ENCODE measurements around the gene LMF1. TPM values are rescaled to one million over a fixed set of nuclear protein-coding genes. Genes with fewer than 3 reads are reported as not detected.

Gene LMF1
- total RNA-seq, 2 donors from 2014 or later: 47.1 to 49.3 TPM

- peaks cover 15% of the 10 kb centered on the region for H3K36me3 ChIP-seq
Observed at GRCh38 chr16:887846-888245, 82.9 kb downstream of the LMF1 start.

GRCh38 chr16:886802-887731 is 83.7 kb downstream of the LMF1 start:
- ATAC-seq (ENCODE audit: insufficient number of reproducible peaks, low FRiP score, low read depth) (no peak), DNase-seq (ENCODE audit: low spot score) (no peak)
- no peak overlapping the region for H3K4me3 ChIP-seq
- H3K9me3 ChIP-seq: peaks cover 6% of the 10 kb centered on the region
- H3K27ac ChIP-seq: no peak overlapping the region
- H3K27me3 ChIP-seq (replicated peaks; ENCODE audit: insufficient read depth): no peaks in the 10 kb centered on the region
- no peak for TF ChIP-seq CTCF (IDR thresholded peaks at IDR 0.05)
- H3K4me1 ChIP-seq (ENCODE audit: control insufficient read depth in 1 of 2, low read depth in 2 of 2): no peaks in the 10 kb centered on the region
- H3K36me3 ChIP-seq: peaks cover 15% of the 10 kb centered on the region

More at GRCh38 chr16:887846-888245, 82.9 kb downstream of the LMF1 start:
- Histone ChIP-seq H3K27me3 (replicated peaks; ENCODE audit: insufficient read depth) (no peaks in the 10 kb centered on the region), H3K4me1 (ENCODE audit: control insufficient read depth in 1 of 2, low read depth in 2 of 2) (no peaks in the 10 kb centered on the region), H3K4me3 (no peak overlapping the region), H3K27ac (no peak overlapping the region), H3K9me3 (peaks cover 6% of the 10 kb centered on the region)
- ATAC-seq (ENCODE audit: insufficient number of reproducible peaks, low FRiP score, low read depth) (no peak), DNase-seq (ENCODE audit: low spot score) (no peak)
- TF ChIP-seq CTCF (IDR thresholded peaks at IDR 0.05): no peak

- Histone ChIP-seq H3K36me3 (peaks cover 7% of the 10 kb centered on the region), H3K27me3 (replicated peaks; ENCODE audit: insufficient read depth) (no peaks in the 10 kb centered on the region), H3K4me1 (ENCODE audit: control insufficient read depth in 1 of 2, low read depth in 2 of 2) (no peaks in the 10 kb centered on the region), H3K4me3 (no peak overlapping the region), H3K27ac (no peak overlapping the region), H3K9me3 (peaks cover 6% of the 10 kb centered on the region)
- ATAC-seq (ENCODE audit: insufficient number of reproducible peaks, low FRiP score, low read depth): no peak
- no peak for TF ChIP-seq CTCF (IDR thresholded peaks at IDR 0.05)
- no peak for DNase-seq (ENCODE audit: low spot score)
Observed at GRCh38 chr16:886084-886543, 84.7 kb downstream of the LMF1 start.

GRCh38 chr16:885391-885790 is 85.4 kb downstream of the LMF1 start:
- TF ChIP-seq CTCF (IDR thresholded peaks at IDR 0.05): no peak
- peaks cover 2% of the 10 kb centered on the region for H3K36me3 ChIP-seq
- H3K27ac ChIP-seq: no peak overlapping the region
- no peaks in the 10 kb centered on the region for H3K27me3 ChIP-seq (replicated peaks; ENCODE audit: insufficient read depth)
- ATAC-seq (ENCODE audit: insufficient number of reproducible peaks, low FRiP score, low read depth) (no peak), DNase-seq (ENCODE audit: low spot score) (no peak)
- H3K4me1 ChIP-seq (ENCODE audit: control insufficient read depth in 1 of 2, low read depth in 2 of 2): no peaks in the 10 kb centered on the region
- no peak overlapping the region for H3K4me3 ChIP-seq
- peaks cover 6% of the 10 kb centered on the region for H3K9me3 ChIP-seq

- no peaks in the 10 kb centered on the region for H3K27me3 ChIP-seq (replicated peaks; ENCODE audit: insufficient read depth)
- no peak for TF ChIP-seq CTCF (IDR thresholded peaks at IDR 0.05)
- DNase-seq (ENCODE audit: low spot score) (no peak), ATAC-seq (ENCODE audit: insufficient number of reproducible peaks, low FRiP score, low read depth) (no peak)
- no peaks in the 10 kb centered on the region for H3K36me3 ChIP-seq
- H3K9me3 ChIP-seq: peaks cover 6% of the 10 kb centered on the region
- no peak overlapping the region for H3K27ac ChIP-seq
- H3K4me1 ChIP-seq (ENCODE audit: control insufficient read depth in 1 of 2, low read depth in 2 of 2): no peaks in the 10 kb centered on the region
- no peak overlapping the region for H3K4me3 ChIP-seq
Observed at GRCh38 chr16:884232-884631, 86.6 kb downstream of the LMF1 start.
